ENCODE results near the gene TREH. TPM values are rescaled to one million over a fixed set of nuclear protein-coding genes. Genes with fewer than 3 reads are reported as not detected.
A peak's percentile ranks its signal among the peaks of the same experiment; 100 is the strongest.

TREH gene
- total RNA-seq, 4 donors from 2014 or later, result not detected

GRCh38 chr11:118618991-118619375 is 60.5 kb downstream of the TREH start:
- H3K27me3 ChIP-seq, result no peaks in the 10 kb centered on the region
- peaks cover 52 to 56% of the 10 kb centered on the region in 2 donors for H3K4me1 ChIP-seq
- no peaks in the 10 kb centered on the region for H3K36me3 ChIP-seq
- H3K4me3 ChIP-seq, result no peak overlapping the region
- H3K27ac ChIP-seq, result peak overlapping the region; percentile 65 to 97 (median 96)
- in situ Hi-C loops (cut with MboI; ENCODE audit: low sequenced_read_pairs in 4 of 4), result no loop called here
- ATAC-seq, result no peak
- no peaks in the 10 kb centered on the region for H3K9me3 ChIP-seq
- intact Hi-C loops (cut with DNase I; ENCODE audit: low total_unique reads), result no loop called here
- DNase-seq, result peak in 1 of 2 donors; percentile 67
- TF ChIP-seq POLR2A (IDR thresholded peaks at IDR 0.05) (no peak), CTCF (IDR thresholded peaks at IDR 0.05 in 4 of 5, conservative IDR thresholded peaks at IDR 0.05 in 1 of 5) (no peak)

GRCh38 chr11:118618115-118618990 is 61.1 kb downstream of the TREH start:
- Histone ChIP-seq H3K9me3 (no peaks in the 10 kb centered on the region), H3K27ac (peak overlapping the region; percentile 65 to 97 (median 96)), H3K27me3 (no peaks in the 10 kb centered on the region), H3K4me3 (no peak overlapping the region), H3K36me3 (no peaks in the 10 kb centered on the region), H3K4me1 (peaks cover 47 to 49% of the 10 kb centered on the region in 2 donors)
- ATAC-seq (no peak), DNase-seq (no peak)
- no peak for TF ChIP-seq CTCF (IDR thresholded peaks at IDR 0.05 in 4 of 5, conservative IDR thresholded peaks at IDR 0.05 in 1 of 5)
- intact Hi-C loops (cut with DNase I; ENCODE audit: low total_unique reads) (no loop called here), in situ Hi-C loops (cut with MboI; ENCODE audit: low sequenced_read_pairs in 4 of 4) (no loop called here)

GRCh38 chr11:118615976-118616371 is 63.5 kb downstream of the TREH start:
- Histone ChIP-seq H3K9me3 (no peaks in the 10 kb centered on the region), H3K4me1 (peaks cover 34 to 40% of the 10 kb centered on the region in 2 donors), H3K27me3 (no peaks in the 10 kb centered on the region), H3K36me3 (no peaks in the 10 kb centered on the region), H3K27ac (no peak overlapping the region), H3K4me3 (no peak overlapping the region)
- ATAC-seq (no peak), DNase-seq (no peak)
- TF ChIP-seq POLR2A (IDR thresholded peaks at IDR 0.05) (no peak), CTCF (IDR thresholded peaks at IDR 0.05 in 4 of 5, conservative IDR thresholded peaks at IDR 0.05 in 1 of 5) (no peak)
- intact Hi-C loops (cut with DNase I; ENCODE audit: low total_unique reads), result no loop called here
- in situ Hi-C loops (cut with MboI; ENCODE audit: low sequenced_read_pairs in 4 of 4), result no loop called here

- in situ Hi-C loops (cut with MboI; ENCODE audit: low sequenced_read_pairs in 4 of 4), result no loop called here
- Histone ChIP-seq H3K27ac (no peak overlapping the region), H3K27me3 (no peaks in the 10 kb centered on the region), H3K4me1 (peaks cover 32 to 36% of the 10 kb centered on the region in 2 donors), H3K4me3 (no peak overlapping the region), H3K36me3 (no peaks in the 10 kb centered on the region), H3K9me3 (no peaks in the 10 kb centered on the region)
- ATAC-seq (no peak), DNase-seq (no peak)
- intact Hi-C loops (cut with DNase I; ENCODE audit: low total_unique reads), result no loop called here
- TF ChIP-seq CTCF (IDR thresholded peaks at IDR 0.05 in 4 of 5, conservative IDR thresholded peaks at IDR 0.05 in 1 of 5) (no peak), POLR2A (IDR thresholded peaks at IDR 0.05) (no peak)
These were observed 64.0 kb downstream of the TREH start for GRCh38 chr11:118615282-118615975.
